Liver (tissue), 9 donors: Measurements from ENCODE around the gene CDK10. TPM values are rescaled to one million over a fixed set of nuclear protein-coding genes. Genes with fewer than 3 reads are reported as not detected.

Experiments used
- DNase-seq: peaks from one replicate; pipeline ENCODE4 v3.0.0-alpha.2; 2017; ENCODE audit warnings: low spot score
- H3K27ac ChIP-seq, 2 donors: one replicate each; pipeline ENCODE4 v1.7.0; 2013; ENCODE audit warnings: inconsistent platforms in 2 of 2, low read length in 2 of 2, control low read depth in 1 of 2, low read depth in 1 of 2, mild to moderate bottlenecking in 1 of 2
- H3K27me3 ChIP-seq, 4 donors: one replicate each; pipeline versions ENCODE4 v1.6.1 to v1.7.0; 2013; ENCODE audit warnings: low read length in 3 of 4, inconsistent platforms in 1 of 4, mild to moderate bottlenecking in 1 of 4, moderate library complexity in 1 of 4; ENCODE audit not compliant: control insufficient read depth in 4 of 4, insufficient read depth in 4 of 4
- H3K36me3 ChIP-seq, 4 donors: one replicate each; pipeline versions ENCODE4 v1.6.1 to v1.7.0; 2013; ENCODE audit warnings: low read length in 3 of 4, mild to moderate bottlenecking in 3 of 4, low read depth in 1 of 4, moderate library complexity in 1 of 4; ENCODE audit not compliant: control insufficient read depth in 4 of 4, insufficient read depth in 3 of 4
- H3K4me1 ChIP-seq, 4 donors: one replicate each; pipeline versions ENCODE4 v1.6.1 to v1.7.0; 2013; ENCODE audit warnings: low read length in 3 of 4, mild to moderate bottlenecking in 3 of 4, moderate library complexity in 1 of 4; ENCODE audit not compliant: control insufficient read depth in 4 of 4, insufficient read depth in 4 of 4
- H3K4me3 ChIP-seq, 3 donors: one replicate each; pipeline versions ENCODE4 v1.6.1 to v1.7.0; 2013; ENCODE audit warnings: low read length in 3 of 3, control low read depth in 1 of 3, low read depth in 1 of 3, mild to moderate bottlenecking in 1 of 3
- H3K9ac ChIP-seq, 2 donors: one replicate each; pipeline ENCODE4 v1.7.0; 2013; ENCODE audit warnings: low read length in 2 of 2, mild to moderate bottlenecking in 2 of 2, moderate library complexity in 2 of 2, control low read depth in 1 of 2, low read depth in 1 of 2
- H3K9me3 ChIP-seq, 4 donors: one replicate each; pipeline versions ENCODE4 v1.6.1 to v1.7.0; 2013; ENCODE audit warnings: low read length in 3 of 4; ENCODE audit not compliant: control insufficient read depth in 4 of 4
- ATF3 ChIP-seq: IDR thresholded peaks from 2 replicates; pipeline ENCODE4 v1.6.1; 2016; ENCODE audit warnings: antibody characterized with exemption
- CTCF ChIP-seq: fragments of 150-350 bp; IDR thresholded peaks from 2 replicates; pipeline ENCODE4 v1.5.1; 2017; ENCODE audit warnings: improper control_type of control experiment, low read depth, low read length; ENCODE audit not compliant: missing input control
- FOXA1 ChIP-seq: IDR thresholded peaks from 2 replicates; pipeline ENCODE4 v1.6.1; 2016; ENCODE audit warnings: antibody characterized with exemption
- FOXA2 ChIP-seq: IDR thresholded peaks from 2 replicates; pipeline ENCODE4 v1.6.1; 2016; ENCODE audit warnings: antibody characterized with exemption
- GABPA ChIP-seq, 2 donors: IDR thresholded peaks in 1 of 2; conservative IDR thresholded peaks in 1 of 2; 2 replicates each; pipeline ENCODE4 v1.6.1; 2016; ENCODE audit warnings: antibody characterized with exemption in 2 of 2, mild to moderate bottlenecking in 1 of 2, moderate library complexity in 1 of 2
- HNF4A ChIP-seq, 2 donors: conservative IDR thresholded peaks; 2 replicates each; pipeline ENCODE4 v1.6.1; 2016; ENCODE audit warnings: antibody characterized with exemption in 2 of 2, mild to moderate bottlenecking in 2 of 2
- HNF4G ChIP-seq: IDR thresholded peaks from 2 replicates; pipeline ENCODE4 v1.6.1; 2016; ENCODE audit warnings: antibody characterized with exemption
- JUND ChIP-seq, 2 donors: IDR thresholded peaks; 2 replicates each; pipeline ENCODE4 v1.6.1; 2016; ENCODE audit warnings: antibody characterized with exemption in 2 of 2
- RAD21 ChIP-seq, 2 donors: IDR thresholded peaks; 2 replicates each; pipeline ENCODE4 v1.6.1; 2016; ENCODE audit warnings: antibody characterized with exemption in 2 of 2, mild to moderate bottlenecking in 2 of 2
- REST ChIP-seq: IDR thresholded peaks from 2 replicates; pipeline ENCODE4 v1.6.1; 2016; ENCODE audit warnings: antibody characterized with exemption, mild to moderate bottlenecking
- RXRA ChIP-seq, 2 donors: IDR thresholded peaks; 2 replicates each; pipeline ENCODE4 v1.6.1; 2017 to 2018; ENCODE audit warnings: antibody characterized with exemption in 2 of 2, mild to moderate bottlenecking in 1 of 2
- SP1 ChIP-seq: IDR thresholded peaks from 2 replicates; pipeline ENCODE4 v1.6.1; 2018; ENCODE audit warnings: antibody characterized with exemption, mild to moderate bottlenecking
- TAF1 ChIP-seq: conservative IDR thresholded peaks from 2 replicates; pipeline ENCODE4 v1.6.1; 2016; ENCODE audit warnings: antibody characterized with exemption, mild to moderate bottlenecking
- YY1 ChIP-seq: IDR thresholded peaks from 2 replicates; pipeline ENCODE4 v1.6.1; 2016; ENCODE audit warnings: antibody characterized with exemption, mild to moderate bottlenecking
- ZBTB33 ChIP-seq: IDR thresholded peaks from 2 replicates; pipeline ENCODE4 v1.6.1; 2016; ENCODE audit warnings: antibody characterized with exemption
- WGBS: extraction: QIAGEN DNeasy Blood & Tissue Kit; methylation state at CpG from one replicate; pipeline ENCODE4 v1.1.7; 2013; 5-methylcytosine and 5-hydroxymethylcytosine counted together
- polyA plus RNA-seq, 2 donors: library from polyadenylated mRNA; stranded (reverse) in 1 of 2; unstranded in 1 of 2; fragments of 200-250 nt in 1 of 2; fragments of >200 nt in 1 of 2; fragmentation: Nextera tagmentation in 1 of 2; extraction: Ambion mirVana in 1 of 2; gene quantifications; one replicate each; pipeline versions ENCODE4 v1.2.1 to v1.2.3, GENCODE V29; 2013 to 2015
- total RNA-seq, 2 donors: library from RNA; depleted of rRNA; stranded (reverse); fragments of >200 nt; gene quantifications; one replicate each; pipeline ENCODE4 v1.2.3, GENCODE V29; 2014
- donor health status: healthy.
- donor health status: healthy.
- donor health status: healthy.
- donor health status: healthy.
- donor health status: healthy.

Gene CDK10
- total and polyA plus RNA-seq, 4 donors = 25.1 to 81.2 (median 56.0) TPM

GRCh38 chr16:89733322-89733721 lies 46.8 kb downstream of the CDK10 start:
- TF ChIP-seq HNF4G (no peak), RXRA (IDR thresholded peaks at IDR 0.05) (no peak), TAF1 (no peak), FOXA1 (no peak), ATF3 (no peak), RAD21 (IDR thresholded peaks at IDR 0.05) (no peak), SP1 (no peak), HNF4A (conservative IDR thresholded peaks at IDR 0.05) (no peak)
- Histone ChIP-seq H3K9ac (no peak overlapping the region), H3K36me3 (peaks cover 37 to 79% (median 45%) of the 10 kb centered on the region in 4 donors), H3K4me3 (no peak overlapping the region), H3K27ac (no peak overlapping the region), H3K9me3 (no peaks in the 10 kb centered on the region), H3K4me1 (peaks cover 4 to 27% (median 21%) of the 10 kb centered on the region in 4 donors), H3K27me3 (no peaks in the 10 kb centered on the region)
- no peak for DNase-seq
- 91% methylated on average over 17 of the region's 17 CpGs for WGBS

GRCh38 chr16:89733792-89734191 lies 47.3 kb downstream of the CDK10 start:
- WGBS = 92% methylated on average over 21 of the region's 21 CpGs
- Histone ChIP-seq H3K4me3 (no peak overlapping the region), H3K9me3 (no peaks in the 10 kb centered on the region), H3K27me3 (no peaks in the 10 kb centered on the region), H3K36me3 (peaks cover 40 to 83% (median 47%) of the 10 kb centered on the region in 4 donors), H3K27ac (no peak overlapping the region), H3K4me1 (peaks cover 3 to 24% (median 19%) of the 10 kb centered on the region in 4 donors), H3K9ac (no peak overlapping the region)
- DNase-seq = no peak
- TF ChIP-seq JUND (IDR thresholded peaks at IDR 0.05) (no peak), REST (no peak), HNF4G (no peak), YY1 (no peak), ZBTB33 (no peak)

GRCh38 chr16:89736554-89736953 lies 50.1 kb downstream of the CDK10 start:
- Histone ChIP-seq H3K9ac (no peak overlapping the region), H3K36me3 (peaks cover 44 to 90% (median 54%) of the 10 kb centered on the region in 4 donors), H3K27ac (no peak overlapping the region), H3K9me3 (no peaks in the 10 kb centered on the region), H3K27me3 (no peaks in the 10 kb centered on the region), H3K4me1 (peaks cover 0 to 2% (median 0%) of the 10 kb centered on the region in 4 donors), H3K4me3 (no peak overlapping the region)
- 99% methylated on average over 3 of the region's 3 CpGs for WGBS
- no peak for DNase-seq
- TF ChIP-seq HNF4A (conservative IDR thresholded peaks at IDR 0.05) (no peak), FOXA2 (no peak), GABPA (IDR thresholded peaks at IDR 0.05 in 1 of 2, conservative IDR thresholded peaks at IDR 0.05 in 1 of 2) (no peak), SP1 (no peak), JUND (IDR thresholded peaks at IDR 0.05) (no peak), TAF1 (no peak), FOXA1 (no peak), RAD21 (IDR thresholded peaks at IDR 0.05) (no peak), YY1 (no peak), RXRA (IDR thresholded peaks at IDR 0.05) (no peak), CTCF (no peak)
